ENCODE results near the gene SLC6A9.

The SLC6A9 gene

GRCh38 chr1:44047131-44047530 lies 15.9 kb upstream of the SLC6A9 start:
- DNase-seq = no peak

- DNase-seq = no peak
Observed at GRCh38 chr1:44045064-44045463, 13.8 kb upstream of the SLC6A9 start.

GRCh38 chr1:44044071-44044801 lies 13.0 kb upstream of the SLC6A9 start:
- no peak for DNase-seq

GRCh38 chr1:44043176-44044070 lies 12.2 kb upstream of the SLC6A9 start:
- DNase-seq = no peak

- no peak for DNase-seq
Observed at GRCh38 chr1:44040846-44041245, 9.6 kb upstream of the SLC6A9 start.

GRCh38 chr1:44040418-44040817 lies 9.2 kb upstream of the SLC6A9 start:
- DNase-seq = no peak

- DNase-seq = no peak
Observed at GRCh38 chr1:44038876-44039657, 7.8 kb upstream of the SLC6A9 start.

GRCh38 chr1:44037154-44037553 lies 5.9 kb upstream of the SLC6A9 start:
- DNase-seq = no peak

- peak; percentile 30 to 49 for DNase-seq
Observed at GRCh38 chr1:44036409-44037139, 5.3 kb upstream of the SLC6A9 start.

- DNase-seq = no peak
Observed at GRCh38 chr1:44035726-44036408, 4.6 kb upstream of the SLC6A9 start.

GRCh38 chr1:44034976-44035716 lies 3.9 kb upstream of the SLC6A9 start:
- no peak for DNase-seq

GRCh38 chr1:44034423-44034822 lies 3.2 kb upstream of the SLC6A9 start:
- DNase-seq = no peak

GRCh38 chr1:44033756-44034155 lies 2.5 kb upstream of the SLC6A9 start:
- no peak for DNase-seq

GRCh38 chr1:44033041-44033575 lies 1.8 kb upstream of the SLC6A9 start:
- DNase-seq = no peak

GRCh38 chr1:44032170-44032790 lies 1.0 kb upstream of the SLC6A9 start:
- no peak for DNase-seq

- DNase-seq = peak in 1 of 2 experiments; percentile 40
Observed at GRCh38 chr1:44030605-44031251, 534 bp downstream of the SLC6A9 start.

- peak; percentile 50 to 82 for DNase-seq
Observed at GRCh38 chr1:44029911-44030604, 1.2 kb downstream of the SLC6A9 start.

GRCh38 chr1:44029260-44029910 lies 1.9 kb downstream of the SLC6A9 start:
- DNase-seq = peak in 1 of 2 experiments; percentile 69

- DNase-seq = no peak
Observed at GRCh38 chr1:44027320-44027719, 3.9 kb downstream of the SLC6A9 start.
